ENCODE results near the gene BCAS3.

DNA sequence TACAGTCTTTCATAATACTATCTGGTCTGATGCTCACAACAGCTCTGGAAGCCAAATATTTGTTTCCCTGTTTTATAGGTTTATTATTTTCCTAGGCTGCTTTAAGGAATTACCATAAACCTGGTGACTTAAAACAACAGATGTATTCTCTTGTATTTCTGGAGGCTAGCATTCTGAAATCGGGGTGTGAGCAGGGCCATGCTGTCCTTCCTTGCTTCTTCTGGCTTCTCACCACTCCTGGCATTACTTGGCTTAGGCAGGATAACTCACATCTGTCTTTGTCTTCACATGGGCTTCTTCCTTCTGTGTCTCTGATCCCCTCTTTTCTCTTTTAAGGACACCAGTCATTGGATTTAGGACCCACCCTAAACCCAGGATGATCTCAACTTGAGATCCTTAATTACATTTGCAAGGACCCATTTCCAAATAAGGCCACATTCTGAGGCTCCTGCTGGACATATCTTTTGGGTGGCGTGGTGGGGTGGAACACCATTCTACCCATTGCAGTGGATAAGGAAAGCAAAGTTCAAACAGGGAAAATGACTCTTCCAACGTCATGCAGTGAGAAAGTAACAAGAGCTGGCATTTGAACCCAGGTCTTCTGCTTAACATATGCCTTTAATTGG, 682.8 kb downstream of the BCAS3 start:
- TF ChIP-seq, protein P1, sequence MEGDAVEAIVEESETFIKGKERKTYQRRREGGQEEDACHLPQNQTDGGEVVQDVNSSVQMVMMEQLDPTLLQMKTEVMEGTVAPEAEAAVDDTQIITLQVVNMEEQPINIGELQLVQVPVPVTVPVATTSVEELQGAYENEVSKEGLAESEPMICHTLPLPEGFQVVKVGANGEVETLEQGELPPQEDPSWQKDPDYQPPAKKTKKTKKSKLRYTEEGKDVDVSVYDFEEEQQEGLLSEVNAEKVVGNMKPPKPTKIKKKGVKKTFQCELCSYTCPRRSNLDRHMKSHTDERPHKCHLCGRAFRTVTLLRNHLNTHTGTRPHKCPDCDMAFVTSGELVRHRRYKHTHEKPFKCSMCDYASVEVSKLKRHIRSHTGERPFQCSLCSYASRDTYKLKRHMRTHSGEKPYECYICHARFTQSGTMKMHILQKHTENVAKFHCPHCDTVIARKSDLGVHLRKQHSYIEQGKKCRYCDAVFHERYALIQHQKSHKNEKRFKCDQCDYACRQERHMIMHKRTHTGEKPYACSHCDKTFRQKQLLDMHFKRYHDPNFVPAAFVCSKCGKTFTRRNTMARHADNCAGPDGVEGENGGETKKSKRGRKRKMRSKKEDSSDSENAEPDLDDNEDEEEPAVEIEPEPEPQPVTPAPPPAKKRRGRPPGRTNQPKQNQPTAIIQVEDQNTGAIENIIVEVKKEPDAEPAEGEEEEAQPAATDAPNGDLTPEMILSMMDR (IDR thresholded peaks at IDR 0.05 in 4 of 5, conservative IDR thresholded peaks at IDR 0.05 in 1 of 5): no peak
- no peak for TF ChIP-seq POLR2A (IDR thresholded peaks at IDR 0.05)
